GM12801 (cell line): ENCODE data around the gene ZNF574.

ENCODE experiments used
- TF ChIP-seq, protein P1 (sequence below): IDR thresholded peaks from one replicate; pipeline ENCODE4 v1.5.1; 2011; ENCODE audit warnings: control low read depth; ENCODE audit not compliant: insufficient read length; ENCODE audit errors: extremely low read depth

The ZNF574 gene, protein sequence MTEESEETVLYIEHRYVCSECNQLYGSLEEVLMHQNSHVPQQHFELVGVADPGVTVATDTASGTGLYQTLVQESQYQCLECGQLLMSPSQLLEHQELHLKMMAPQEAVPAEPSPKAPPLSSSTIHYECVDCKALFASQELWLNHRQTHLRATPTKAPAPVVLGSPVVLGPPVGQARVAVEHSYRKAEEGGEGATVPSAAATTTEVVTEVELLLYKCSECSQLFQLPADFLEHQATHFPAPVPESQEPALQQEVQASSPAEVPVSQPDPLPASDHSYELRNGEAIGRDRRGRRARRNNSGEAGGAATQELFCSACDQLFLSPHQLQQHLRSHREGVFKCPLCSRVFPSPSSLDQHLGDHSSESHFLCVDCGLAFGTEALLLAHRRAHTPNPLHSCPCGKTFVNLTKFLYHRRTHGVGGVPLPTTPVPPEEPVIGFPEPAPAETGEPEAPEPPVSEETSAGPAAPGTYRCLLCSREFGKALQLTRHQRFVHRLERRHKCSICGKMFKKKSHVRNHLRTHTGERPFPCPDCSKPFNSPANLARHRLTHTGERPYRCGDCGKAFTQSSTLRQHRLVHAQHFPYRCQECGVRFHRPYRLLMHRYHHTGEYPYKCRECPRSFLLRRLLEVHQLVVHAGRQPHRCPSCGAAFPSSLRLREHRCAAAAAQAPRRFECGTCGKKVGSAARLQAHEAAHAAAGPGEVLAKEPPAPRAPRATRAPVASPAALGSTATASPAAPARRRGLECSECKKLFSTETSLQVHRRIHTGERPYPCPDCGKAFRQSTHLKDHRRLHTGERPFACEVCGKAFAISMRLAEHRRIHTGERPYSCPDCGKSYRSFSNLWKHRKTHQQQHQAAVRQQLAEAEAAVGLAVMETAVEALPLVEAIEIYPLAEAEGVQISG

DNA sequence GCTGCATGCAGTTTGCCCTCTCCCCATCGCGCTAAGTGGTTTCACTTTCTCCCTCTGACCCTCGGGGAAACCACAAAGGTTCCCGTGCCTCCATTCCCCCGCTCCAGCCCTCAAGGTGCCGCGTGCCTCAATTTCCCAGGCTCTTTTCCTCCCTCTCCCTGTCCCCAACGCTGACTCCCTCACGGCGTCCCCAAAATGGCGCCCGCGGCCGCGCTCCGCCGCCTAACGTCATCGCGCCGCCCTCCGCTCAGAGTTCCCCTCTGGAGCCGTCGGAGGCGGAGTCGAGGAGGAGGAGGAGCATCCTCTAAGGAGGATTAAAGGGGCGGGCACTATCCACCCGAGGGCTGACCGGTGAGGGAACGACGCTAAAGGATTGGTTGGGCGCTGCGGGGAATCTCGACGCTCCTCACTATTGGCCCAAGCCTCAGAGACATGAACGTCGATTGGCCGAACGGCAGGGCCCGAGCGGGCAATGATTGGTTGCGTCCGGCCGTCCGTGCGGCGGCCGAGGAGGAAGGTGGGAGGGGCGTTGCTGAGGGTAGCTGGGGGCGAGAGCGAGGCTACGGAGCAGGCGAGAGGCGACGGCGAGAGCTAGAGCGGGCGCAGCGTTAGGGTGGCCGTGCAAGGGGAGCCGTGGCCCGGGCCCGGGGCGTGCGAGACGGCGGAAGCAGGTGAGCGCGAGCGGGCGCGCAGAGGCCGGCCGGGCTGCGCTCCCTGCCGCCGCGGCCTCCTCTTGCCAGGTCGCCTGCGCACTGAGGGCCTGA is at the start of gene ZNF574:
Gene ZNF574, plus strand, starts transcription at position 551 of the 764 bp plus-strand sequence. CDS start 2,441 bp downstream, outside the sequence.
- TF ChIP-seq, protein P1, sequence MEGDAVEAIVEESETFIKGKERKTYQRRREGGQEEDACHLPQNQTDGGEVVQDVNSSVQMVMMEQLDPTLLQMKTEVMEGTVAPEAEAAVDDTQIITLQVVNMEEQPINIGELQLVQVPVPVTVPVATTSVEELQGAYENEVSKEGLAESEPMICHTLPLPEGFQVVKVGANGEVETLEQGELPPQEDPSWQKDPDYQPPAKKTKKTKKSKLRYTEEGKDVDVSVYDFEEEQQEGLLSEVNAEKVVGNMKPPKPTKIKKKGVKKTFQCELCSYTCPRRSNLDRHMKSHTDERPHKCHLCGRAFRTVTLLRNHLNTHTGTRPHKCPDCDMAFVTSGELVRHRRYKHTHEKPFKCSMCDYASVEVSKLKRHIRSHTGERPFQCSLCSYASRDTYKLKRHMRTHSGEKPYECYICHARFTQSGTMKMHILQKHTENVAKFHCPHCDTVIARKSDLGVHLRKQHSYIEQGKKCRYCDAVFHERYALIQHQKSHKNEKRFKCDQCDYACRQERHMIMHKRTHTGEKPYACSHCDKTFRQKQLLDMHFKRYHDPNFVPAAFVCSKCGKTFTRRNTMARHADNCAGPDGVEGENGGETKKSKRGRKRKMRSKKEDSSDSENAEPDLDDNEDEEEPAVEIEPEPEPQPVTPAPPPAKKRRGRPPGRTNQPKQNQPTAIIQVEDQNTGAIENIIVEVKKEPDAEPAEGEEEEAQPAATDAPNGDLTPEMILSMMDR, result no peak

DNA sequence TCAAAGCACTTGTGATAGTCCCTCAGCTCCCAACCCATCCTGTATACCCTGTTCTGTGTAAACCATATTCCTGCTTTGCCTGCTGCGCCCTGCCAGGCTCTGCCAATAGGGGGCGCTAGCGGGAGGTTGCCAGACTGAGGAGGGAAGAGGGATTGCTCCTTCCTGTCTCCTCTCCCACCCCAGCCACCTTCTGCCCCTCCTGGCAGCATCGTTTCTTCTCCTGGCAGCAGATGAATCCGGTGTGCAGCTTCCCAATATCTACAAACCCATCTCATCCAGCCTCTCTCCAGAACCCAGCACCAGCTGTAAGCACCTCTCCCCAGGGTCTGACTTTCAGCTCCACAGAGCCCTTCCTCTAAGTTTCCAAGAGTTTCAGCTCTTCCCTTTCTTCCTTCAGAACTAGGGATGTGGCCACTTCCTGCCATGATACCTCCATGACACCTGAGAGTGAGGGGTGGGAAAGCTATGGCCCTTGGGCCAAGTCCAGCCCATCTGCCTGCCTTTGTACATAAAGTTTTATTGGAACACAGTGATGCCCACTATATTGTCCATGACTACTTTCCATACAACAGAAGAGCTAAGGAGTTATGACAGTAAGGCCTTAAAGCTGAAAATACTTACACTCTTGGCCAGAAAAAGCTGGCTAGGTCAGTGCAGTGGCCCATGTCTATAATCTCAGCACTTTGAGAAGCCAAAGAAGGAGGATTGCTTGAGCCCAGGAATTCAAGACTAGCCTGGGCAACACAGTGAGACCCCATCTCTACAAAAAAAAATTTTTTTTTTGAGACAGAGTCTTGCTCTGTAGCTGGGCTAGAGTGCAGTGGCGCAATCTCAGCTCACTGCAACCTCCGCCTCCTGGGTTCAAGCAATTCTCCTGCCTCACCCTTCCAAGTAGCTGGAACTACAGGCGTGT is 47.4 kb upstream of the ZNF574 start:
- TF ChIP-seq, protein P1, result no peak

DNA sequence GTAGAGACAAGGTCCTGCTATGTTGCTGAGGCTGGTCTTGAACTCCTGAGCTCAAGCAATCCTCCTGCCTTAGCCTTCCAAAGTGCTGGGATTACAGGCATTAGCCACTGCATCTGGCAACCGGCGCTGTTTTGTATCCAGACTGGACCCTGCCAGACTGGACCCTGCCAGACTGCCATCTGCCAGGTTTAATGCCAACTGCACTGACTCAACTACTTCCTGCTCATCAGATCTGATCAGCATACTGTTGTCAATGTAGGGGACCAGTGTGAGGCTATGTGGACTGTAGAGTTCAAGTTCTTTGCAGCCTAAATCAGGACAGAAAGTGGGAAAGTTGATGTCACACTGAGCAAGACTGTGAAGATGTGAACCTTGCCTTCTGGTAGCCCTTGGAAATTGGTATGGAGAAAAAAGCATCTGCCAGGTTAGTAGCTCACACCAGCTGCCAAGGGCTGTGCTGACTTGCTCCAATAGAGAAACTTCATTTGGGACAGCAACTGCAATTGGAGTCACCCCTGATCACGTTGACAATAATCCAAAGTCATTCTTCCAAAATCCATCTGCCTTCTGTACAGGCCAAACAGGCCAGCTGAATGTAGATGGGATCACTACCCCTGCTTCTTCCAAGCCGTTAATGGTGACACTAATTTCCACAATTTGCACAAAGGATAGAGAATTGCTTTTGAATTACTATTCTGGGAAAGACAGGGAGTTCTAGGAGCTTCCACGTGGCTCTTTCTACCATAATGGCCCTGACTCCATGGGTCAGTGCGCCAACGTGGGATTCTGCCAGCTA is 45.1 kb upstream of the ZNF574 start:
- TF ChIP-seq, protein P1, result no peak

DNA sequence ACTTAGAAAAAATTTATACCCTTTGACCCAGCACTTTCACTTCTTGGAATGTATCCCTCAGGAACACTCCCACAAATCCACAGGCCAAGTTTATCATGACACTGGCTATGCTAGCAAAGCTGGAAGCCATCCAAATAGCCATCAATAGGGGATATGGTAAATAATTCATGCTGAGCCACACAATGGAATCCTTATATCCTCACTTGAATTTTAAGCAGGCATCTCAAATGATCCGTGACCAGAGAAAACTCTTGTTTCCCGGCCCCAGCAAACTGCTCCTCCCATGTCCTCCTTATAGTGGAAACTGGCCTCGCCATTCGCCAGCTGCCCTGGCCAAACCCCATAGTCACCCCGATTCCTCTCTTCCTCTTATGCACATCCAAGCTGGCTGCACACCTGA is 43.5 kb upstream of the ZNF574 start:
- TF ChIP-seq, protein P1, result no peak

DNA sequence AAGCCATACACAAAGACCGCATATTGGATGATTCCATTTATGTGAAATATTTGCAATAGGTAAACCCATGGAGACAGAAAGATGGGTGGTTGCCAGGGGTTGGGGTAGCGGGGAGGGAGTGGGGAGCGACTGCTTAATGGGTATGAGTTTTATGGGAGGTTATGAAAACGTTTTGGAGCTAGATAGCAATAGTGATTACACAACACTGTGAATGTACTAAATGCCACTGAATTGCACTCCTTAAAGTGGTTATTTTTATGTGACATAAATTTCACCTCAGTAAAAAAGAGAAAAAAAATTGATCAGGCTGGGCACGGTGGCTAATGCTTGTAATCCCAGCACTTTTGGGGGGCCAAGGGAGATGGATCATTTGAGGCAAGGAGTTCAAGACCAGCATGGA is 42.6 kb upstream of the ZNF574 start:
- TF ChIP-seq, protein P1, result no peak

DNA sequence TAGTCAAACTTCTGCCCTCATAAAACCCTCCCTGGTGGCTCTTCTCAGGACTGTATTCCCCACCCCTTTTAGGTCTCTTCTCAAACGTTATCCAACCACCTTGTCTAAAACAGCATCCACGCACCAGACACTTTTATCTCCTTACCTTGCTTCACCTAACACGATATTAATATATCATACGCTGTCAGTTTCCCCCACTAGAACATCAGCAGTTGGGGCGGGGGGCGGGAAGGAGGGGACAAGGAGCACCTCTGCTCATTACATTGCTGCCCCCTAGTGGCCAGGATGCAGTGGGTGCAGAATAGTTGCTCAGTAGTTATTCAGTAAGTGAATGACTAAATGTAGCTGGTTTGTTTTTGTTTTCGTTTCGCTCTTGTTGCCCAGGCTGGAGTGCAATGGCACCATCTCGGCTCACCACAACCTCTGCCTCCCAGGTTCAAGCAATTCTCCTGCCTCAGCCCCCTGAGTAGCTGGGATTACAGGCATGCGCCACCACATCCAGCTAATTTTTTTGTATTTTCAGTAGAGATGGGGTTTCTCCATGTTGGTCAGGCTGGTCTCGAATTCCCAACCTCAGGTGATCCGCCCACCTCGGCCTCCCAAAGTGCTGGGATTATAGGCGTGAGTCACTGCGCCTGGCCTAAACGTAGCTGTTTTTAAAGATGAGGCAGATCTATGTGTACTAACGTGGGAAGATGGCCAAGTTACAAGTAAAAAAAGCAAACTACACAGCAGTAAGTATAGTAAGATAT is 41.1 kb upstream of the ZNF574 start:
- TF ChIP-seq, protein P1, result peak; percentile 10
